HG03558 (cell line): ENCODE results near the gene DMRT2.

Source experiments
- ATAC-seq: cut with Tn5 transposase; IDR thresholded peaks from one replicate; pipeline ENCODE4 v1.9.1; 2021; ENCODE audit warnings: moderate number of reproducible peaks; ENCODE audit not compliant: unreplicated experiment; ENCODE audit errors: extremely low read depth

DMRT2 gene

DNA sequence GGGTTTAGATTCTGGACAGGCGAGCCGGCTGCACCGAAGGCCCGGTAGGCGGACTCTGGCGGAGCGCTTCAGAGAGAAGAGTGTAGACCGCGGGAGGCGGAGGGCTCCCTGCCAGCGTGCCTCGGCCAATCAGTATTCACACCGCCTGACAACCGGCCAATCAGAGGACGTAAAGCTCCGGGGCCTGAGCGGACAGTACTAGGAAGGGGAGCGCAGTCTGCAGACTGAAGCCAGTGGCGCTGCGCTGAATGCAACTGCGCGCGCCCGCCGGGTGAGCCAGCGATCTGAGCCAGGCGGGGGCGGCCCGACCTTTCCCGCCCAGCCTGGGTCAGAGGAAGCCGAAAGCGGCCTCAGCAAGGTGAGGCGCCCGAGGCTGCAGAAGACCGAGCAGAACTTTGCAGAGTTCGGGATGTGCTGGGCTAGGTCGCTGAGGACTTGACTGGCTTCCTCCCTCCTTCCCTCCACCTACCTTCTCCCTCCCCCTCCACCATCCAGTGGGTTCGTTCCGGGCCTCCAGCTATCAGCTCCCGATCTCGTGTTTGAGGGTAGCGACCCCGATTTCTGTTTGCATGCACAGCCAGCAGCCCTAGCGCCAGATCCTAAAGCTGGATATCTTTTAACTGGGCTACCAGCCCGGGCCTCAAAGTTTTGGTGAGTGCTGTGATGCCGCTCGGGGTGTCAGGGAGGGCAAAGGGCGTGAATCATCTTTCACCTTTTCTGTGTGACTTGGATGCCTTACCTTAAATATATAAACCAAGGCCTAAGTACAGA is at the start of gene DMRT2:
TSS of gene DMRT2 (plus strand) at position 233 of the 771 bp plus-strand sequence. CDS start 1,257 bp downstream, outside the sequence.
- peak; percentile 50 for ATAC-seq

DNA sequence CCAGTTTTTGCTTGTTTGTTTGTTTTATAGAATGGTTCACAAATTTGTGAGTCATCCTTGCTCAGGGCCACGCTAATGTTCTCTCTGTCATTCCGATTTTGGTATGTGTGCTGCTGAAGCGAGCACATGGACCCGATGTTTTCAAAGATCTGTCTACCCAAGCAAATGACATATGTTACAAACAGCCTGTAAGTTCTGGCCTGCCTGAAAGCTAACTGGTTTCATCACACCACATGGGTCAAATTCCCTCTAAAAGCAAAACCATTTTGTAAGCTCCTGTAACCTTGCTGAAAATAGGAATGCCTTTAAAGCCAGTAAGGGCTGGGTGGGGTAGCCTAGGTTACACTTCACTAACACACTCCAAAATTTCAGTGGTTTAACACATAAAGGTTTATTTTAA is 48.3 kb upstream of the DMRT2 start:
- no peak for ATAC-seq

DNA sequence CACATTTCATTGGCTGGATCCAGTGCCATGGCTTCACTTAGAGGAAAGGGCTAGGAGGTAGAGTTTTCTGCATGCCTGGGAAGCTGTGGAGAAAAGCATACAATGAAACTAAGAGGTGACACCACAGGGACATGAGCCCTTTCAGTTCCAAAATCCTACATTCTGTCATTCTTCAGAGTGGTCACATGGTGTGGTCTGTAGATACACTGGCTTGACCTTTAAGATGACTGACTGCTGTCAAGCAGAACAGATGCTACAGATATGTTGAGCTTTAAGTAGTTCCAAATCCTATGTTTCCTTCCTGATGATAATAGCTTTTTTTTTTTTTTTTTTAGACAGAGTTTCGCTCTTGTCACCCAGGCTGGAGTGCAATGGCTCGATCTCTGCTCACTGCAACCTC is 47.5 kb upstream of the DMRT2 start:
- ATAC-seq = no peak

DNA sequence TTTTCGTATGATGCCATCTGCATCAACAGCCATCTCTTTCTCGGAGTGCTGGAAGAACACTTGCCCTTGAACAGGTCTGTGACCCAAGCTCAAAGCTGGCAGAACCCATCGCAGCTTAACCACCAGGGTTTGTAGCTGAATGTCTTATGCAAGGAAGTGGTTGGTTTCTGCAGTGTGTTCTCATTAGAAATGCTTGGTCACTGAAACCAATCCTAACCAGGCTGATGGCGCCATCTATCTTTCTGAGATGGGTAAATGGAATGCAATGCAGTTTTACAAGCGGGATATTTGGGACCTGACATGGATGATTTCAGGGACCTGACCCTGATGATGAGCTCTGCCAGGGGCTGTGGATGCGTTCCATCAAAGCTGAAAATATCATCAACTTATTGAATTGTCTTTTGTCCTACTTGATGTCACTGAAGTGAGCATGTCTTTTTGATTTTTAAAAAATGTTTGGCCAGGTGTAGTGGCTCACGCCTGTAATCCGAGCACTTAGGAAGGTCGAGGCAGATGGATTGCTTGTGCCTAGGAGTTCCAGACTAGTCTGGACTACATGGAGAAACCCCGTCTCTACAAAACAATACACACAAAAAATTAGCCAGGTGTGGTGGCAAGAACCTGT is 45.0 kb upstream of the DMRT2 start:
- ATAC-seq = no peak

DNA sequence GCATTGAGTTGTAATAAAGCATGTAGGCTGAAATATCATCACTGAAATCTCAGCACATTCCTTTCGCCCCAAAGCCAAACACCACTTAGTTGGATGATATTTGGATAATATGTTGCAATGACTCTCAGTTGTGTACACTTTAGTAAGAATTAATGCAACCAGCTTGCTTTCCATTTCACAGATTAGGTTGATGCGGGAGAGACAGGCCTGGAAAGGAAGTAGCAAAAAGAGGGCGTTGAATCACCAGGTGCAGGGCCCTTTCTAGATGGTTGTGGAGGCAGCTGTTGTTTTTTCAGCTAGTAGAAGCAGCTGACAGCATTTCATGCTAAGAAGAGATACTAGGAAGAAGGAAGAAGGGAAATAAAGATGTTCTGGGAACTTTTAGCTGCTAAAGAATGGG is 42.8 kb upstream of the DMRT2 start:
- no peak for ATAC-seq

DNA sequence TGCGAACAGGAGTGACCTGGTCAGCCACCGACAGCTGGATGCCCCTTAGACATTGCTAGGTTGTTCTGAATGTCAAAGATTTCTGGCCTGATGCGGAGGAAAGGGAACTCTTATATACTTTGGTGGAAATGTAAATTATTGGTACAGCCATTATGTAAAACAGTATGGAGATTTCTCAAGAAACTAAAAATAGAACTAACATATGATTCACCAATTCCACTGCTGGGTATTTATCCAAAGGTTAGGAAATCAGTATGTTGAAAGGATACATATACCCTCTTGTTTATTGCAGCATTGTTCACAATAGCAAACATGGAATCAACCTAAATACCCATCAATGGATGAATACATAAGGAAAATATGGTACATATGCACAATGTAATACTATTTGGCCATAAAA is 41.9 kb upstream of the DMRT2 start:
- no peak for ATAC-seq

DNA sequence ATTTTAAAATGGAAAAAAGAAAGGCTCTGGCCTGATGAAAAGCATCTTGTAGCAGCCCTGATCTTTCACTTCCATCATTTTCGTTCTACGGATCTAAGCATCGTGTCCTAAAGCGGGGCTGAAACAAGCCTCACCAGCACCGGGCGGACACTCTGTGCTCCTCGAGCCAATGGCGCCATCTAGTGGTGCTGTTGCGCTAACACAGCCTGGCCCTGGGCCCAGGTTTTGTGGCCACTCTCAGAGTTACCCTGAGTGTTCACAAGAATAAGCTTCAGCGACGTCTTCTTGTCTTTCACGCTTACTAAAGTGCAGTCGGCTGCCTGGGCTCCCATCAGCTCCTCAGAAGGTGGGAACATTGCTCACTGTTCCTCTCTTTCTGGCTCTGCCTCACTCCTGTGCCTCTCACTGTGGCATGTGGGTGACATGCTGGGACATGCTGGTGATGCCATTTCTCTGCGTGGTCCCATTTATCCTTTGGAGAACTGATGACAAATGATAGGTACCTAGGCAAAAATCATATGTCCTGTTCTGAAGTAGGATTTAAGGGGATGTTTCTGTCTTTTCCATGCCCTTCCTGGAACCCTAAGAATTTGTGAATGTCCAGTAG is 41.0 kb upstream of the DMRT2 start:
- peak; percentile 90 for ATAC-seq

DNA sequence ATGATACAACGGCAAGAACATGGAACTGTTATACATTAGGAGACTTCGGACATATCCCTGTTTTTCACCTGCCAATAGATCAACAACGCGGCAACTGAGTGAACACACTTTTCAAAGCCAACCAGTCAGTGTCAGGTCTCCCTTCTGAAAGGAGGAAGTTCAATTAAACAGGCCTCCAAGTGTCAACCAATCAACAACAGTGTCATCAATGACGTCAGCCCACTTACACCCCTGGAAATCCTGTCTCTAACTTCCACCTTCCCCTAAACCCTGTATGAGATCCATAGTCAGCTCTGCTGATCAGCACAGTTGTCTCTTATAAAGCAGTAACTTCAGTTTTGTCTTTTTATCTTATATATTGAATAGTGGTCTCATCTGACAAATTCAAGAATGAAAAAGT is 37.1 kb upstream of the DMRT2 start:
- ATAC-seq = no peak

DNA sequence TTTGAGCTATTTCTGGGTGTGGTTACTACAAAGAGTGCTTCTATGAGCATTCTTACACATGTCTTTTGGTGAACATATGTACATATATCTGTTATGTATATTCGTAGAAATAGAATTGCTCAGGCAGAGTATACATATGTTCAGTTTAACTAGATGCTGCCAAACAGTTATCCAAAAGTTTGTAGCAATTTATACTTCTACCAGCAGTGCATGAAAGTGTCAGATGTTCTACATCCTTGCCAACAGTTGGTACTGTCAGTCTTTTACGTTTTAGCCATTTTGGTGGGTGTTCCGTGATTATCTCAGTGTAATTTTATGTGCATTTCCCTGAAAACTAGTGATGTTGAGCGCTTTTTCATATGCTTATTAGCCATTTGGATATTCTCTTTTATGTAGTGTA is 35.9 kb upstream of the DMRT2 start:
- ATAC-seq = no peak

DNA sequence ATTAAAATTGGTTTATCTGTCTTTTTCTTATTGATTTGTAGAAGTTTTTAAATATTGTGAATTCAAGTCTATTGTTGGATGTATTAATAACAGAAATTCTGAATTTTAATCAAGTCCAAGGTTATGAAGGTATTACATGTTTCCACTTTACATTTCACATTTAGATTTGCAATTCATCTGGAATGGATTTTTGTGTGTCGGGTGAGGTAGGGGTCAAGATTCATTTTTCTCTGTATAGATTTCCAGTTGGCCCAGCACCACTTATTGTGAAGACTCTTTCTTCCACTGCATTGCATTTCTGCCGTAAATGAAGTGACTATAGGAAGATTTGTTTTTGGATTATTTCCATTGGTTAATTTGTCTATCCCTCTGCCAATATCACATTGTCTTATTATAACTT is 35.5 kb upstream of the DMRT2 start:
- no peak for ATAC-seq

DNA sequence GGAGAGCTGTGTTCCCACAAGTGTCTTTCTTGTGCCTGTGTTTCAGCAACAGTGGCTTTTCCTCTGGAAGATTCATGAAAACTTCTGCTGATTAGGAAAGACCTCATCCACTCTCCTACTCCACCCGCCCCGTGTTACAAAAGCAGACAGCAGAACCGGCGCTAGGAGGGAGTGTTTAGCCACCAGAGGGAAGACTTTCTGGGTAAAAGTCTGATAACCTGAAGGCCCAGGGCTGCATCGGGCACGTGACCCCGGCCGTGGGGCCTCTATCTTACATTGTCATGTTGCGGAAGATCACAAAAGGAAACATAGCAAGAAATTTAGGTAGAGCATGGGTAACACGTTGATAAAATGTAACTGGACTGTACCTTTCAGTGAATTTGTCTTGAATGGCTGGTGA is 32.0 kb upstream of the DMRT2 start:
- ATAC-seq = no peak

DNA sequence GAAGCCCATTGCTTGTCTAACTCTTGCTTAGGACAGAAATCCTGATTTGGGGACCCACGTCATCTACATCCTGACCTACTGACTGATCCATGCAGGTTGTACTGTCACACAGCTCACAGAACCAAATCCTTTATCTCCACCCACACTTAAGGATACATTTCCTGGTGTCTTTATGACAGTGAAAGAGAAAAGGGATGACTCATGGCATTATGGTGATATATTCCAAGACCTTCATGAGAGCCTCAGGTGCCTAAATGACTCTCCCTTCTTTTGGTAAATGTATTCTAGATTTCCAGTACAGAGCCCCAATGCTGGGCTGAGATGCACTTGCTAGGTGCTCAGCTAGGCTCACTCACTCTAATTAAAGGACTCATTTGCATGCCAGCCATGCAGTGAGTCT is 26.0 kb upstream of the DMRT2 start:
- no peak for ATAC-seq

DNA sequence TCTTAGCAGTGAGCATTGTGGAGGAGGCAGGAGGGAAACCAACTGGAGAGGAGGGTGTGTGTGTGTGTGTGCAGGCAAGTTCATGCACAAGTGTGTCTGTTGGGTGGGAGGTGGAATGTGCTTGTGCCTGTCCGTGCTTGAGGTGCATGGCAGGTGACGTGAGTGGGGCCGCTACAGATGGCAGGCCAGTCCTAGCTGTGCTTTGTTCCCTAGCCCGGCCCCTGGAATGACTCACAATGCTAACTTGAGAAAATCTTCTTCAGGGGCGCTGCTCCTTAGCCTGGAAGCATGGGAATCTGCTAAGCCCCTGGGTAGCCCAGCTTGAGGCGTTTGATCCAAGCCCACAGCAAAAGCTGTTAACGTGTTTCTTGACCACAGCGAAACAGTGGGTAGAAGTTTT is 25.0 kb upstream of the DMRT2 start:
- no peak for ATAC-seq

DNA sequence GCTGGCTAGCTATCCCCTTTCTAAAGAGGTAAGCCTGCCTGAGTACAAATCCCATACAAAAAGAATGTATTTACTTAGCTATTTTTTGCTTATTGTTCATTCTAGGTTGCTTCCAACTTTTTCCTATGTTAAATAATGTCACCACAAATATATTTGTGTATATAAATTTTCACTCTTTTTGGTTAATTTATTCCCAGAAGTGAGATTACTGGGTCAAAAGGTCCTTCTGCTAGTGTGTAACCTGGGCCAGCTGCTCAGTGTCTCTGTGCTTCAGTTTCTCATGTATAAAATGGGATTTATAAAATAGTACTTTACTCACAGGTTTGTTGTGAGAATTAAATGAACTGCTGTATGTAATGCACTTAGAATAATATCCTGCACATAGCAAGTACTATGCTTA is 23.9 kb upstream of the DMRT2 start:
- ATAC-seq = no peak

DNA sequence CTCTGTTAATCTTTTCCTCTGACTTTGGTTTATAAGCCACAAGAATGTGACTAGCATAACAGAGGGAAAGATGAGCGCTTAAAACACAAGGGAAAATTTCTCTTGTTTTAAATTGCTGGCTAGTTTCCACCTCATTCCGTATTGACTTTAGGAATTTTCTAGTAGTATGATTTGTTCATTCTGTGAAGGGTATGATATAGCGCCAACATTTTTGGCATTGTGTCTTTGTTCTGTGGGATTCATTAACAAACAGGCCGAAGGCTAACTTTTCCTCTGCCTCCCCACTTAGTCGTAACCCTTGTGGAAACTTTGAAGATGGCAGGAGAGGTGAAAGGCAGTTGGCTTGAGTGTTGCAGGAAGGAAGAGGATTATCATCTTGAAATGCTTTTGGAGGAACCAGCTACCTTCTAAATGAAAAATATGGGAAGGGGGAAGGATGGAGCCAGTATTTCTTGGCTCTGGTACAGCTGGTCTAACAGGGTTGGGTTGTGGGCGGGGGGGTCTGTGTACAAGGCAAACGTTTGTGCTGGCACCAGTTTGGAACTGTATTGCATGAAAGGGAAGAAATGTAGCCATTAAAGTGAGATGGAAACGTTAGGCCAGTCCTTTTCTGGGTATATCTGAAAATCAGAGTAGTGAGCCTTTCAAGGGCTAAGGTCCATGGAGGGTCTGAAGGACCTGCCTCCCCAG is 21.5 kb upstream of the DMRT2 start:
- ATAC-seq = no peak

DNA sequence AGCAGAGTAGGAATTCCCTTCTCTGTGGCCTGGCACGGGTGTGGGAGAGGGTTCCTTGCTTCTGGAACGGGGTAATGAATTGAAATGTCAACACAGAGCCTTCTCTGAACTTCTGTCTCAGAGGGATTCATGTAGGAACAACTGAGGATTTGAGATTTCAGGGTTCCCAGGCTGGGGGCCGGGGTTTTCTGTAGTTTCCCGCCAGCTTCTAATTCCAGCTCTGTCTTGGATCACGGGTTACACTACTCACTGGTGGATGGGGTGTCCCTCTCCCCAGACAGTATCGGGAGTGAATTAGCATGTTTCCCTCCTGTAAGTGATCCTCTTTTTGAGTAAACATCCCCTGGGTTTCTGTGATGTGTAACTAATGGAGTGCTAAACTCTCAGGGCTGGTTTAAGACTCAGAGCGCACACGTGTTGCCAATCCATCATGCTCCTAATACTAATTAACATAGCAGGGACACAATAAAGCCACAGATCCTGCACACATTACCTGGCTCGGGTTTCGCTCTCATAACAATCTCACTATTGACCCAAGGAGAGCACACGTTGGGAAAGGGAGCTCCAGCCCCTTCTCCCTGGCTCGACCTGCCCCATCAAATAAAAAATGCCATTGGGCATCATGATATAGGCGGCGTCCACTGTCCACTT is 18.1 kb upstream of the DMRT2 start:
- ATAC-seq = no peak

DNA sequence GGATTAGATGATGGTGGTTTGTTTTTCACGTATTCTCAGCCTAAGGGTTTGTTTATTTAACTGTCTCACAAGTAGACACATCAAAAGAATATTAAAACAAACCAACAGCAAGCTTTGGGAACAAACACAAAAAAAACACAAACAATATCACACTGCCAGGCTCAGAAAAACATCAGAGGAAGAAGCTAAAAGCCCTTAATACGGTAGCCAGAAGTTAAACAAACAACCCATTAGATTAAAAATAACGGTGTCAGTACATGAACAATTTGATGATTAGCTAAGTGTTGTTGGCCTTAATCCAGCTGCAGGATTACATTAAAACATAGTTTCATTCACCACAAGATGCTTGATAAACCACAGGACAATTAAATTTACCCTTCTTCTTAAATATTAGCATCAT is 15.9 kb upstream of the DMRT2 start:
- no peak for ATAC-seq

DNA sequence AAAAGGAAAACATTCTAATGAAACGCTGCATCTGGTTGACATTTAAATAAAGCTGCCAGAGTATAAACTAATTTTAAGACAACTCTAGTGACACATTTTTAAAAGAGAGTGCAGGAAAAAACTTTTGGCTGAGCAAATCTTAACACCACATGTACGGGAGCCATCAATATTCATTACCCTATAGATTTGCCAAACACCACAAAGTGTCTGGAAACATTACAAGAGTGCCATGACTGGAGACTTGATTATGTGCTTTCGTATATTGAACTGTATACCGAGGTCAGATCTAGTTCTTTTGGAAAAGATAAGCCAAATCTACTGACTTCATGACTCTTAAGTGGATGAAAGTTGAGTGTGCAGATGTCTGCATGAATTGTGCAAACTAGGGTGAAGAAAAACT is 10.6 kb upstream of the DMRT2 start:
- ATAC-seq = no peak

DNA sequence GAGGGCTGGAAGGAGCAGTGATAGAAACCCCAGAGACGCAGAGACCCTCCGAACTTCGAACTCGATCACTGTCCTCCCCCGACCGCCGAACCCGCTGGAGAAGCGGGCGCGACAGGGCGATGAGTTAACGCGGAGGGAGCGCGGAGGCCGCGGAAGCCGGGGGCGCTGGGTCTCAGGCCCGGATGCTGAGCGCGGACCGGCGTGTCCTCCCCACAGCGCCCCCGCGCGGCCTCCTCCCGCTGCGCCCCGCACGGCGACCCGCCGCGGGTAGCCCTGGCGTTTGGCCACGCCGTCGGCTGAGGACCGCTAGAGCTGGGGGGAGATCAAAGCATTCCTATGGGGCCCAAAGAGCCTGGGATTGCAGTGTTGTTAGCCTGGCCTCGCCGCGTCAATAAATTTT is 7.7 kb upstream of the DMRT2 start:
- no peak for ATAC-seq

DNA sequence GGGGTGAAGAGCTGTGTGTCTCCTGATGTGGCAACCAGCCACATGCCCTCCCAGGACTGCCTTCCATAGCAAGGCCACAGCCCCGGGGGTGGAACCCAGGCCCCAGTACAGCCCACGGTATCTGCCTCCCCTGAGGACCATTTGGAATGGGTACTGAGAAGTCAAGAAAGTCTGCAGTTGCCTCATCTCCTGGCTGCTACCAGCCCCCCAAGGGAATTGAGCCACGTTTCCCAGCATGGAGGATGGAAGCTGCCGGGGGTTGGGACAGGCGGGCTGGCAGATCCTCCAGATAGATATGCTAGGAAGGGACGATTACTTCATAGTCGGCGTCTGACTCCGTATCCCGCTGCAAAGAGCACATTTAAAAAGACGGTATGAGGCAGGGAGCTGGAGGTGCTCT is 5.5 kb upstream of the DMRT2 start:
- no peak for ATAC-seq
